Endothelial cell (in vitro differentiated cells): Measurements from ENCODE around the gene SLIRP. TPM values are rescaled to one million over a fixed set of nuclear protein-coding genes. Genes with fewer than 3 reads are reported as not detected.

Source experiments
- DNase-seq: peaks from one replicate; pipeline ENCODE4 v3.0.0; 2021; ENCODE audit warnings: low spot score
- H3K27ac Mint-ChIP-seq: one replicate; pipeline ENCODE4 v1.8.0; 2021; ENCODE audit warnings: mixed read lengths, inconsistent platforms; ENCODE audit not compliant: unreplicated experiment
- H3K27me3 Mint-ChIP-seq: one replicate; pipeline ENCODE4 v1.8.0; 2021; ENCODE audit warnings: mild to moderate bottlenecking, moderate library complexity, mixed read lengths, inconsistent platforms; ENCODE audit not compliant: unreplicated experiment
- H3K36me3 Mint-ChIP-seq: one replicate; pipeline ENCODE4 v1.8.0; 2021; ENCODE audit warnings: mild to moderate bottlenecking, low read depth, mixed read lengths, inconsistent platforms; ENCODE audit not compliant: unreplicated experiment
- H3K4me1 Mint-ChIP-seq: one replicate; pipeline ENCODE4 v1.8.0; 2021; ENCODE audit warnings: mild to moderate bottlenecking, mixed read lengths, inconsistent platforms; ENCODE audit not compliant: unreplicated experiment
- H3K4me3 Mint-ChIP-seq: one replicate; pipeline ENCODE4 v1.8.0; 2021; ENCODE audit warnings: mild to moderate bottlenecking, mixed read lengths, inconsistent platforms; ENCODE audit not compliant: unreplicated experiment
- H3K9me3 Mint-ChIP-seq: one replicate; pipeline ENCODE4 v1.8.0; 2021; ENCODE audit warnings: mixed read lengths, inconsistent platforms; ENCODE audit not compliant: unreplicated experiment
- total RNA-seq: library from RNA; stranded (reverse); fragmentation: NEBNext Ultra II Directional; extraction: Animal tissue kit (Norgen Biotek cat#: 25700); gene quantifications from one replicate; pipeline ENCODE4 v1.2.1, GENCODE V29; 2021; ENCODE audit not compliant: unreplicated experiment
- TF ChIP-seq, protein P1 (sequence below): fragments of 200-600 bp; sonication (generic); IDR thresholded peaks from one replicate; pipeline ENCODE4 v1.5.0; 2021; ENCODE audit warnings: antibody characterized with exemption; ENCODE audit not compliant: unreplicated experiment

SLIRP gene
- total RNA-seq, 1 donor from 2014 or later = 94.7 TPM

GRCh38 chr14:77667331-77667730 lies 40.6 kb upstream of the SLIRP start:
- H3K36me3 Mint-ChIP-seq = no peaks in the 10 kb centered on the region
- DNase-seq = no peak
- peaks cover 1% of the 10 kb centered on the region for H3K4me1 Mint-ChIP-seq
- no peak overlapping the region for H3K4me3 Mint-ChIP-seq
- peaks cover 4% of the 10 kb centered on the region for H3K27me3 Mint-ChIP-seq
- TF ChIP-seq, protein P1, sequence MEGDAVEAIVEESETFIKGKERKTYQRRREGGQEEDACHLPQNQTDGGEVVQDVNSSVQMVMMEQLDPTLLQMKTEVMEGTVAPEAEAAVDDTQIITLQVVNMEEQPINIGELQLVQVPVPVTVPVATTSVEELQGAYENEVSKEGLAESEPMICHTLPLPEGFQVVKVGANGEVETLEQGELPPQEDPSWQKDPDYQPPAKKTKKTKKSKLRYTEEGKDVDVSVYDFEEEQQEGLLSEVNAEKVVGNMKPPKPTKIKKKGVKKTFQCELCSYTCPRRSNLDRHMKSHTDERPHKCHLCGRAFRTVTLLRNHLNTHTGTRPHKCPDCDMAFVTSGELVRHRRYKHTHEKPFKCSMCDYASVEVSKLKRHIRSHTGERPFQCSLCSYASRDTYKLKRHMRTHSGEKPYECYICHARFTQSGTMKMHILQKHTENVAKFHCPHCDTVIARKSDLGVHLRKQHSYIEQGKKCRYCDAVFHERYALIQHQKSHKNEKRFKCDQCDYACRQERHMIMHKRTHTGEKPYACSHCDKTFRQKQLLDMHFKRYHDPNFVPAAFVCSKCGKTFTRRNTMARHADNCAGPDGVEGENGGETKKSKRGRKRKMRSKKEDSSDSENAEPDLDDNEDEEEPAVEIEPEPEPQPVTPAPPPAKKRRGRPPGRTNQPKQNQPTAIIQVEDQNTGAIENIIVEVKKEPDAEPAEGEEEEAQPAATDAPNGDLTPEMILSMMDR = no peak
- no peak overlapping the region for H3K27ac Mint-ChIP-seq
- no peaks in the 10 kb centered on the region for H3K9me3 Mint-ChIP-seq

DNA sequence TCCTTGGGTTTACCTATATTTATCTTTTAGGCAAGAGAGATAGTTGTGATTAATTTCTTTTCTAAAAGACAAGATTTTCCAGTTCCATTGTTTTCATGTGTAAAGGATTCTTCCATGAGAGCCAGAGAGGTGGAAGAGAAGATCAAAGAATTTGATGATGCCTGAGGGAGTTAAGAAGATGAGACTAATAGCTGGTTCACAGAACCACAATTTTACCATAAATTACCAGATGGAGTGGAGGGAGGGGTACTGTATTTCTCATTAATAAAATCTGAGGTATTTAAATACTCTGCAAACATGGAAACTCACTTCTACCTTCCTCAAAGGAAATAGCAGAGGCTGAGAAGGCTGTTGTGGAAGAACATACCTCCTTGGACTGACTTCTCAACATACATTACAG lies 34.7 kb upstream of the SLIRP start:
- Mint-ChIP-seq H3K4me1 (no peaks in the 10 kb centered on the region), H3K27me3 (peaks cover 3% of the 10 kb centered on the region), H3K27ac (no peak overlapping the region), H3K36me3 (peaks cover 22% of the 10 kb centered on the region), H3K4me3 (no peak overlapping the region), H3K9me3 (no peaks in the 10 kb centered on the region)
- TF ChIP-seq, protein P1 = no peak
- DNase-seq = no peak

DNA sequence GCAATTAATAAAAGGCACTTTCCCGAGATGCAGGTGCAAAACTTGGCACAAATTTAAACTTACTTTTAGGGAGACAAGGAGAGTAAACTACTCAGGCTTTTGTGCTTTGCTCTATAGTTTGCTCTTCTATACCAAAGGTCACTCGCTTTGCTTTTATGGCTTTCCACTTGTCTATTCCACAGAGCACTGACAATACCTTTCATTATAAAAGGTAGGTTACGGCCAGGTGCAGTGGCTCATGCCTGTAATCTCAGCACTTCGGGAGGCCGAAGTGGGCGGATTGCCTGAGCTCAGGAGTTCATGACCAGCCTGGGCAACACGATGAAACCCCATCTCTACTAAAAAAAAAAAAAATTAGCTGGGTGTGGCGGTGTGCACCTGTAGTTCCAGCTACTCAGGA lies 33.0 kb upstream of the SLIRP start:
- no peaks in the 10 kb centered on the region for H3K4me1 Mint-ChIP-seq

DNA sequence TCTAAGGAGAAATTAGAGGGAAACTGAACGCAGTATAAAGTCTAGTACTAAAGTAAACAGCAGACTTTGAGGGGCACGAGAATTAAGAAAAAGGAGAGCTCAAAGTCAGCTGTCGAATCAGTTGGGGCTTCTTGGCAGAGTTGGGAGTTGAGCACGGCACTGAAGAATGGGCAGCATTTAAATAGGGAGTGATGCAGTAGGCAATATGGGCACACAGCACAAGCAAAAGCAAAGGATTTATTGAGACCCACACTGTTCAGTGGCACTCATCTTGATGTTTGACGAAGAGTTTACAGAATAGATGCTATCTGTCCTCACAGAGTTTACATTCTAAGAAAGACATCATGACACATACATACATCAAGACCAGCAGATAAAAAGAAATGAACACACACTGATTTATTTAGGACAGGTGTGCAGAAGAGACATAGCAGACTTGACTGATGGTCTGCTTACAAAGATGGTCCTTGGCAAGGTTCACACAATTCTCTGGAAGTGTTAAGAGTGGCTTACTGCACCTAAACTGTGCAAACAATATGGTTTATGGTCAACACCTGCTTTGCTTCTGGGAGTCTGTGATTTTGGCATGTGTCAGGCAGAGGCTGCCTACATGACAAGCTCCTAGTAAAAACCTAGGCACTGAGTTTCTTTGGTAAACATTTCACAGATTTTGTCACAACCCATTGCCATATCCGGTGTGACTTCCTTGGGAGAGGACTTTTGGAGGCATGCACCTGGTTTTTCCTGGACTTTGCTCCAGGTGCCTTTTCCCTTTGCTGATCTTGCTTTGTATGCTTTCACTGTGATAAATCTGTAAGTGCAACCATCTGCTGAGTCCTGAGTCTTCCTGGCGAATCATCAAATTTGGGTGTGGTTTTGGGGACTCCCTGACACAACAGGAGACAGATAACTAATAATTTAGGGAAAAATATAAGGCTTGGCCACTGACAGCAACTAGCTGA lies 26.4 kb upstream of the SLIRP start:
- Mint-ChIP-seq H3K4me3 (no peak overlapping the region), H3K27me3 (no peaks in the 10 kb centered on the region), H3K9me3 (no peaks in the 10 kb centered on the region), H3K27ac (no peak overlapping the region), H3K4me1 (no peaks in the 10 kb centered on the region), H3K36me3 (peaks cover 4% of the 10 kb centered on the region)
- no peak for DNase-seq
- TF ChIP-seq, protein P1 = no peak

More for the DNA sequence above, 33.0 kb upstream of the SLIRP start:
- no peaks in the 10 kb centered on the region for H3K9me3 Mint-ChIP-seq
- H3K27ac Mint-ChIP-seq = no peak overlapping the region
- no peak overlapping the region for H3K4me3 Mint-ChIP-seq
- peaks cover 22% of the 10 kb centered on the region for H3K36me3 Mint-ChIP-seq
- TF ChIP-seq, protein P1 = no peak
- DNase-seq = no peak
- H3K27me3 Mint-ChIP-seq = no peaks in the 10 kb centered on the region

- Mint-ChIP-seq H3K4me3 (no peak overlapping the region), H3K4me1 (peaks cover 5% of the 10 kb centered on the region), H3K9me3 (no peaks in the 10 kb centered on the region), H3K36me3 (peaks cover 8% of the 10 kb centered on the region), H3K27me3 (no peaks in the 10 kb centered on the region), H3K27ac (no peak overlapping the region)
- no peak for DNase-seq
- TF ChIP-seq, protein P1 = no peak
Measured at GRCh38 chr14:77682158-77682553, 25.7 kb upstream of the SLIRP start.
